RWPE2 (cell line): Measurements from ENCODE around the gene PTPRT.

Experiments
- ATAC-seq: fragments of 200-7000 bp; cut with Tn5 transposase; 3 replicates; pipeline ENCODE4 v1.9.1; 2021; ENCODE audit warnings: low read depth
- DNase-seq: peaks from one replicate; pipeline ENCODE4 v3.0.0-alpha.2; 2020; ENCODE audit warnings: low spot score
- H3K27ac ChIP-seq: fragments of 450-650 bp; 2 replicates; pipeline ENCODE4 v1.5.1; 2017; ENCODE audit warnings: mild to moderate bottlenecking; ENCODE audit not compliant: poor library complexity, severe bottlenecking
- H3K27me3 ChIP-seq: fragments of 250-450 bp; sonication (Bioruptor Pico); 2 replicates; pipeline ENCODE4 v1.5.1; 2021; ENCODE audit warnings: mild to moderate bottlenecking, moderate library complexity; ENCODE audit not compliant: insufficient read depth, poor library complexity, severe bottlenecking
- H3K36me3 ChIP-seq: fragments of 250-450 bp; sonication (Bioruptor Pico); 2 replicates; pipeline ENCODE4 v1.5.1; 2020; ENCODE audit warnings: low read depth, mild to moderate bottlenecking, moderate library complexity
- H3K4me1 ChIP-seq: fragments of 250-450 bp; sonication (Bioruptor Pico); 2 replicates; pipeline ENCODE4 v1.5.1; 2021; ENCODE audit warnings: mild to moderate bottlenecking, moderate library complexity; ENCODE audit not compliant: insufficient read depth, poor library complexity, severe bottlenecking
- H3K4me3 ChIP-seq: fragments of 250-450 bp; sonication (Bioruptor Pico); 2 replicates; pipeline ENCODE4 v1.5.1; 2021; ENCODE audit warnings: mild to moderate bottlenecking, moderate library complexity; ENCODE audit not compliant: severe bottlenecking
- H3K9me3 ChIP-seq: fragments of 250-450 bp; sonication (Bioruptor Pico); 2 replicates; pipeline ENCODE4 v1.5.1; 2021; ENCODE audit warnings: mild to moderate bottlenecking, moderate library complexity; ENCODE audit not compliant: severe bottlenecking
- TF ChIP-seq, protein P1 (sequence below): fragments of 450-650 bp; IDR thresholded peaks from one replicate; pipeline ENCODE4 v1.5.1; 2017; ENCODE audit warnings: mild to moderate bottlenecking, moderate library complexity; ENCODE audit not compliant: poor library complexity, severe bottlenecking

The PTPRT gene

DNA sequence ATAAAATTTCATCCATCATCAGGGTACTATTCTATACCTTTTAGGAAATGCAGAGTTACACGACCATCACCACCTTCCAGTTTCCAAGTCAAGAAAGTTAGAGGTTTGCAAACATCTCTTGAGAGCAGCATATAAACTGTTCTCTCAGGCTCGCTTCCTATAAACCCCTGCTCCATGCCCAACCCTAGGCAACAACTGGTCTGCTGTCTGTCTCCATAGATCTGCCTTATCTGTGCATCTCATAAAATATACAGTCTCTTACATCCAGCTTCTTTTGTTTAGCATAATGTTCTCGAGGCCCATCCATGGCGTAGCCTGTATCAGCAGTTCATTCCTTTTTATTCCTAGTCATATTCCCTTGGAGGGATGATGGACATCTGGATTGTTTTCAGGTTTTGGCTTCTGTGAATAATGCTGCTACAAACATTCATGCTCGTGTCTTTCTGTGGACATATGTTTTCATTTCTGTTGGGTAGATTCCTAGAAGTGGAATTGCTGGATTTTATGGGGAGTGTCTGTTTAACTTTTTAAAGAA is 6.1 kb downstream of the PTPRT start:
- Histone ChIP-seq H3K27me3 (peaks cover 59% of the 10 kb centered on the region), H3K4me3 (no peak overlapping the region), H3K4me1 (no peaks in the 10 kb centered on the region), H3K9me3 (no peaks in the 10 kb centered on the region), H3K36me3 (no peaks in the 10 kb centered on the region), H3K27ac (no peak overlapping the region)
- DNase-seq (no peak), ATAC-seq (no peak)
- TF ChIP-seq, protein P1, sequence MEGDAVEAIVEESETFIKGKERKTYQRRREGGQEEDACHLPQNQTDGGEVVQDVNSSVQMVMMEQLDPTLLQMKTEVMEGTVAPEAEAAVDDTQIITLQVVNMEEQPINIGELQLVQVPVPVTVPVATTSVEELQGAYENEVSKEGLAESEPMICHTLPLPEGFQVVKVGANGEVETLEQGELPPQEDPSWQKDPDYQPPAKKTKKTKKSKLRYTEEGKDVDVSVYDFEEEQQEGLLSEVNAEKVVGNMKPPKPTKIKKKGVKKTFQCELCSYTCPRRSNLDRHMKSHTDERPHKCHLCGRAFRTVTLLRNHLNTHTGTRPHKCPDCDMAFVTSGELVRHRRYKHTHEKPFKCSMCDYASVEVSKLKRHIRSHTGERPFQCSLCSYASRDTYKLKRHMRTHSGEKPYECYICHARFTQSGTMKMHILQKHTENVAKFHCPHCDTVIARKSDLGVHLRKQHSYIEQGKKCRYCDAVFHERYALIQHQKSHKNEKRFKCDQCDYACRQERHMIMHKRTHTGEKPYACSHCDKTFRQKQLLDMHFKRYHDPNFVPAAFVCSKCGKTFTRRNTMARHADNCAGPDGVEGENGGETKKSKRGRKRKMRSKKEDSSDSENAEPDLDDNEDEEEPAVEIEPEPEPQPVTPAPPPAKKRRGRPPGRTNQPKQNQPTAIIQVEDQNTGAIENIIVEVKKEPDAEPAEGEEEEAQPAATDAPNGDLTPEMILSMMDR: no peak

DNA sequence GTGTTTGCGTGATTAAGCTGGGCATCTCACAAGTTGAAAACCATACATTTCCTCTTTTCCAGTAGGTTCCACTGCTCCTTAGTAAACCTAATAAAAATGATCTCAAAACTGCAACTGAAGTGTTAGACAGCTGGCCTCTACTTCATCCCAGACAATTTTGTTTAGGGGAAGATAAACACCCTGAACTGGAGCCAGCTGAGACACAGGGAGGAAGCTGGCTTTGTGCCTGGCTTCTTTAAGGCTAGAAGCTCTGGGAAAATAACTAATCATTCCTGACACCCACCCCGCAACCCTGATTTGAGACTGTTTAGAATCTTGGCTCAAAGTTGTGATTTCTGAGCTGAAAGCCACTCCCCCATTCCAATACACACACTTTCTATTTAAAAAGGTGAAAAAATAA is 11.6 kb downstream of the PTPRT start:
- H3K9me3 ChIP-seq: no peaks in the 10 kb centered on the region
- H3K4me3 ChIP-seq: no peak overlapping the region
- DNase-seq: no peak
- TF ChIP-seq, protein P1: no peak
- H3K27me3 ChIP-seq: peaks cover 49% of the 10 kb centered on the region
- no peak overlapping the region for H3K27ac ChIP-seq
- H3K4me1 ChIP-seq: no peaks in the 10 kb centered on the region
- ATAC-seq: no peak
- H3K36me3 ChIP-seq: no peaks in the 10 kb centered on the region

DNA sequence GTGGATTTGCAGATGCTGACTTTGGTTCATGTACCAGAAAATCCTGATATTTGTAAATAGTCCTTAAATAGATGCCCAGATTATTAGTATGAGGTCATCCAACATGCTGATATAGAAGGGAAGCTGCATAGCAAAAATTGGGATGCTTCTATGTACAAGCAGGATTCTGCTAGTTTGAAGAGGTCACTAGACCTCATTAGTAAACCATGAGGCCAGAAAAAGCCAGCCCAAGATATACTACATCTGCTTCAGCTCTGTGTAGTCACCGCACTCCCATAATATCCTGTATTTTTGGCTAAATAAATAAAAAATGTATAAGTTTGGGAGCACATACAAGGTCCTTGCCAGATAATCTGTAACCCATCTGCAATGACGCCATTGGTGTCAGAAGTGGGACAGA is 13.0 kb downstream of the PTPRT start:
- TF ChIP-seq, protein P1: no peak
- Histone ChIP-seq H3K27me3 (peaks cover 50% of the 10 kb centered on the region), H3K36me3 (no peaks in the 10 kb centered on the region), H3K4me1 (no peaks in the 10 kb centered on the region), H3K27ac (no peak overlapping the region), H3K9me3 (no peaks in the 10 kb centered on the region), H3K4me3 (no peak overlapping the region)
- ATAC-seq (no peak), DNase-seq (no peak)

DNA sequence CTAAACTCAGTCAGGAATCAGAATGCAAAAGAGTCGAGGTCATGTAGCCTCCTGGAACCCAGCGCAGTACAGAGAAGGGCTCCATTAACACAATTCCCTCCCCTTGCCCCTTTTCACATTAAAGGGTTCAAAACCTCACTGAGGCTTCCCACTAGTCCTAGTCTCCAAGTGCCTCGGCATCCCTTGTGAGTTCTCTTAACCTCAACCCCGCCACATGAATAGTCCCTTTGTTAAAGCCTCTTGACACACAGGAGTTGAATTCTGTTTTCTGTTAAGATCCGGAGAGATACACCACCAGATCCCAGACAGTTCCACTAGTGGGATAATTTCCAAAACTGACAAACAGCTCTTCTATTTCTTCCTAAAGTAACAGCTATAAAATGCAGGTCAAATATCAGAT is 17.8 kb downstream of the PTPRT start:
- Histone ChIP-seq H3K36me3 (no peaks in the 10 kb centered on the region), H3K27ac (no peak overlapping the region), H3K27me3 (peaks cover 52% of the 10 kb centered on the region), H3K4me1 (no peaks in the 10 kb centered on the region), H3K4me3 (no peak overlapping the region), H3K9me3 (no peaks in the 10 kb centered on the region)
- DNase-seq (no peak), ATAC-seq (no peak)
- TF ChIP-seq, protein P1: no peak

DNA sequence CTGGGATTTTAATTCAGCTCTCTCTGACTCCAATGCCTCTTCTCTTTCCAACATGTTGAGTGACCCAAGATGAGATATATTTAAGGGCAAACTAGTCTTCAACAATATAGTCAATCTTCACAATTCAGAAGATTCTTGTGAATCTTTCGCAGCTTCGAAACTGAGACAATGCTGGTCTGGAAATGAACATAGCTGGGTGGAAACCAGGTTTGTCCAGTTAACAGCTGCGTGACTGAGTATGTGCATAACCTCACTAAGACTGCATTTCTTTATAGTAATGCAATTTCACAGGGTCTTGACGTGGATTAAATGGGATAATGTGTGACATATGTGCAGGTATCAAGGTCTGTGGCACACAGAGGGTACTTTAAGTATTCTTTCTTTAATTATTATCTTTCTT is 18.9 kb downstream of the PTPRT start:
- Histone ChIP-seq H3K36me3 (no peaks in the 10 kb centered on the region), H3K4me1 (no peaks in the 10 kb centered on the region), H3K9me3 (no peaks in the 10 kb centered on the region), H3K4me3 (no peak overlapping the region), H3K27me3 (peaks cover 50% of the 10 kb centered on the region), H3K27ac (no peak overlapping the region)
- ATAC-seq: no peak
- TF ChIP-seq, protein P1: no peak
- no peak for DNase-seq
